CD4-positive, alpha-beta T cell treated with Interleukin-1 beta for 1 hour (primary cell): ENCODE results near the gene TM7SF2.
A peak's percentile ranks its signal among the peaks of the same experiment; 100 is the strongest.

ENCODE experiments used
- DNase-seq, 2 donors: peaks; one replicate each; pipeline ENCODE4 v3.0.0-alpha.2; 2020 to 2022

Gene TM7SF2

DNA sequence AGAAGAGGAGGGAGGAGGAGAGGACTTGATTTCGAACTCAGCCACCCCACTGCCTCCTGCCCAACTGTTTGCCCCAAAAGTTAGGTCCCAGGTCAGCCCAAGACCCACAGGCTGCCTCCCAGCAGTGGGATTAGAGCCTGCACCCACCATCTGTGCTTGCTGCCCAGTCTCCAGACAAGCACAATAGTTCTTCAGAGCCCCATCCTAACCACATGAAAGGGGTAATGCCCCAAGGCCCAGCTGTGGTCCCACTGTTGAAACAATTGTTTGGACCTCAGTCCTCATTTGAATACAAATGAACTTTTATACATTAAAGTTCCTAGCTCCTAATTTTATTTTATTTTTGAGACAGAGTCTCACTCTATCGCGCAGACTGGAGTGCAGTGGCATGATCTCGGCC is 21.0 kb upstream of the TM7SF2 start:
- no peak for DNase-seq

GRCh38 chr11:65095427-65095826 is 16.2 kb upstream of the TM7SF2 start:
- no peak for DNase-seq

GRCh38 chr11:65095974-65096806 is 15.5 kb upstream of the TM7SF2 start, which contains the start of gene VPS51:
TSS of gene VPS51 (plus strand) at chr11:65096214. CDS start at chr11:65096251, 37 bp downstream.
- DNase-seq = peak; percentile 88 to 89

GRCh38 chr11:65096926-65097325 is 14.7 kb upstream of the TM7SF2 start:
- DNase-seq = no peak

- DNase-seq = no peak
These were observed 10.9 kb upstream of the TM7SF2 start for GRCh38 chr11:65100674-65101350.

GRCh38 chr11:65102142-65103095 is 9.3 kb upstream of the TM7SF2 start:
- no peak for DNase-seq

DNA sequence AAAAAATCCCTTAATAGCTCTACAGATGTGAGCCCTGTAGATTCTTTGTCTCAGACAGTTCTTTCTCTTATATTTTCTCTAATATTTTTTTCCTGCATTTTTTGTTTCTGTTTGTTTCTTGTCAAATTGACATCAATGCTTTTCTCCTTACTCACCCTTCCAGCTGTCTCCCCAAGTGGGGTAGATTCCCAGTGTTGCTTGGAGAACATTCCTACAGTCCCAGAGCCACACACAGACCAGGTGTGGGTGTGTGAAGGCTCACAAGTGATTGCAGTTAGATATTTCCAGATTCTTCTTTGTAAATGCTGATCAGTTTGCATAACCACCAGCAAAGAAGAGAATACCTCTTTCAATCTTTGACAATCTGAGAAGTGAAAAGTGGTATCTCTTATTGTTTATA is 8.2 kb upstream of the TM7SF2 start:
- no peak for DNase-seq

DNA sequence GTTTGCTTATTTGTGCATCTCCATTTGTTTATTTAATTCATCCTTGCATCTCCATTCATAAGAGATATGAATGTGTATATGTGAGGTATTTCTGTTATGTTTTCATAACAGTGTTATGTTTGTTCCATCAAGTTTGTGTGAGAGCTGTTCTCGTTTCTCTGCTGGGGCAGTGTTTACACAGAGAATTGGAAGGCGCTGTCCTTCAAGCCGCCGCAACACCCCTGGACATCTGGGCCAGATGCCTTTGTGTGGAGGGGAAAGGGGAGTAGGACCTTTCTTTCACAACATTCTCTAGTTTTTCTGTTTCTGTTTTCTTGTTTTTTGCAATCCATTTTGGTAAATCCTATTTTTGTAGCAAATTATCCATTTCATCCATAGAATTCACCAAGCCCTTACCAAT is 7.0 kb upstream of the TM7SF2 start:
- no peak for DNase-seq

GRCh38 chr11:65107078-65107477 is 4.6 kb upstream of the TM7SF2 start:
- no peak for DNase-seq

DNA sequence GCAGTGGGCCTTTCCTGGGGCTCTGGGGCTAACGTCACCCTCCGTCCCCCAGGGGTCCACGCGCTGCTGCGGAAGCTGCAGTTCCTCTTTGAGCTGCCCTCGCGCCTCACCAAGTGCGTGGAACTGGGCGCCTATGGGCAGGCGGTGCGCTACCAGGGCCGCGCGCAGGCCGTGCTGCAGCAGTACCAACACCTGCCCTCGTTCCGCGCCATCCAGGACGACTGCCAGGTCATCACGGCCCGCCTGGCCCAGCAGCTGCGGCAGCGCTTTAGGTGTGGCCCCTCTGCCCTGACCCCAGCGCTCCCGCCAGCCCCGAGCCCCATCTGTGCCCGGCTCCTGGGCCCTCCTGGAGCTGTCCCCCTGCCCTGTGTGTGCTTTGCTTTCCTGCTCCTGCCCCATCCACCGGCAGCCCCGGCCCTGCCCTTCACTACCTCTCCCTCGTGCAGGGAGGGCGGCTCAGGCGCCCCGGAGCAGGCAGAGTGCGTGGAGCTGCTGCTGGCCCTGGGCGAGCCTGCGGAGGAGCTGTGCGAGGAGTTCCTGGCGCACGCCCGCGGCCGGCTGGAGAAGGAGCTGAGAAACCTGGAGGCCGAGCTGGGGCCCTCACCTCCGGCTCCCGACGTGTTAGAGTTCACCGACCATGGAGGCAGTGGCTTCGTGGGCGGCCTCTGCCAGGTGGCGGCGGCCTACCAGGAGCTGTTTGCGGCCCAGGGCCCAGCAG is 3.8 kb upstream of the TM7SF2 start:
- no peak for DNase-seq

- DNase-seq = no peak
These were observed 3.1 kb upstream of the TM7SF2 start for GRCh38 chr11:65108469-65109123.

DNA sequence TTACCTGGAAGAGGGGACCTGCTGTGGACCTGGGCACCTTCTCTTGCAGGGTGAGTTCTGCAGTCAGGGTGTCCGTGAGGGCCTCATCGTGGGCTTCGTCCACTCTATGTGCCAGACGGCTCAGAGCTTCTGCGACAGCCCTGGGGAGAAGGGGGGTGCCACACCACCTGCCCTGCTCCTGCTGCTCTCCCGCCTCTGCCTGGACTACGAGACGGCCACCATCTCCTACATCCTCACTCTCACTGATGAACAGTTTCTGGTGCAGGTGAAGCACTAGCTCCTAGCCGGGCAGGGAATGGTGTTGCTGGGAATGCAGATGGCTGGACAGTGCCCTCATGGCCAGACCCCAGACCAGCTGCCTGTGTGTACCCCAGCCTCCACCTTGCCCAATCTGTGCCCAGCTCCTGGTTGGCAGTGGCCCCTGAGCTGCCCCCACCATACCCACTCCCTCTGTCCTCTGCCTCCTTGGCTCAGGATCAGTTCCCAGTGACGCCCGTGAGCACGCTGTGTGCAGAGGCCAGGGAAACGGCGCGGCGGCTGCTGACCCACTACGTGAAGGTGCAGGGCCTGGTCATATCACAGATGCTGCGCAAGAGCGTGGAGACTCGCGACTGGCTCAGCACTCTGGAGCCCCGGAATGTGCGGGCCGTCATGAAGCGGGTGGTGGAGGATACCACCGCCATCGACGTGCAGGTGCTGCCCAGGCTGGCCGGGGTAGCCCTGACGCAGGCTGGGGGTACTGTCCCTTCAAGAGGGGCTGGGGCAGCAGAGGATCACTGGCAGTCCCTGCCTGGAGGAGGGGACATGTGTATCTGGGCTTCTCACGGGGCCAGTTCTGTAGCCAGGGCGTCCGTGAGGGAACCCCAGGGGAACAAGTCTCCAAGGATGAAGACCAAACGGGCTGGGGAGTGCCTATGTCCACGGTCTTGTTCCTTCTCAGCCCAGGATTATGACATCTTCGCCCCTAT is 2.2 kb upstream of the TM7SF2 start:
- DNase-seq = no peak

DNA sequence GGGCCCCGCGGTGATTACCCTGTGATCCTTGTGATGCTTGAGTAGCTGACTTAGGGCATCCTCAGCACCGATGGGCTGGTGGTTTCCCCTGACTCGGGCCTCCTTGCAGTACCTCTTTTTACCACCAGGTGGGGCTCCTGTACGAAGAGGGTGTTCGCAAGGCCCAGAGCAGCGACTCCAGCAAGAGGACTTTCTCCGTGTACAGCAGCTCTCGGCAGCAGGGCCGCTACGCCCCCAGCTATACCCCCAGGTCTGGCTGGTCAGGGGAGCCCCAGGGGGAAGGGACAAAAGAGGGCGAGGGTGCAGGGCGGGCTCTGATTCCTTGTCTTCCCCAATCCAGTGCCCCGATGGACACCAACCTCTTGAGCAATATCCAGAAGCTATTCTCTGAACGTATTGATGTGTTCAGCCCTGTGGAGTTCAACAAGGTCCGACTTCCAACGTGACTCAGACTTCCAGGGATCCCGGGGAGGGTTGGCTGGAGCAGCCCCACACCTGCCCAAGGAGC is 1.3 kb upstream of the TM7SF2 start:
- peak; percentile 91 to 96 for DNase-seq

GRCh38 chr11:65111159-65111743 is 421 bp upstream of the TM7SF2 start:
- DNase-seq = no peak

DNA sequence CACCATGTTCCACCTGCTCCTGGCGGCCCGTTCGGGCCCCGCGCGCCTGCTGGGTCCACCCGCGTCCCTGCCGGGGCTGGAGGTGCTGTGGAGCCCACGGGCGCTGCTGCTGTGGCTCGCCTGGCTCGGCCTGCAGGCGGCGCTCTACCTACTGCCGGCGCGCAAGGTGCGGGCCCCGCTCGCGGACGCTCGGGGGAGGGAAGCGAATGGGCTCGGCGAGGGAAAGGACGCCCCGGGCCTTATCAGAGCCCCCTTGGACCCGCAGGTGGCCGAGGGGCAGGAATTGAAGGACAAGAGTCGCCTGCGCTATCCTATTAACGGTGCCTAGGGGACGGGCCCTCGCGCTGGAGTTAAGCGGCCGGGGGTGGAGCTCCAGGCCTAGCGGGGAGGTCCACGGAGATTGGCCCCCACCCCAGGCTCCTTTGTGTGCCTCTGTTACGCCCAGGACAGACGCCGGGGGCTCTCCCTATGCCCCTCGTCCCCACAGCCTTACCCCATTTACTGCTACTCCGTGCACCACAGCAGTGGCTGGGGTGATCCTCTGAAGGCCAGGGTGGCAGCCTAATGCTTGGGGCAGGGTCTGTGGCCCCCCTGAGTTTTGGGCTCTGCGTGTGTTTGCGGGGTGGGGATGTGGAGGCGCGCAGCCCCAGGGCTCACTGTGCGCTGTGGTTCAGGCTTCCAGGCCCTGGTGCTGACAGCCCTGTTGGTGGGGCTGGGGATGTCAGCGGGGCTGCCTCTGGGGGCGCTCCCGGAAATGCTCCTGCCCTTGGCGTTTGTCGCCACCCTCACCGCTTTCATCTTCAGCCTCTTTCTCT is 1.1 kb downstream of the TM7SF2 start:
- DNase-seq = peak; percentile 80 to 81

DNA sequence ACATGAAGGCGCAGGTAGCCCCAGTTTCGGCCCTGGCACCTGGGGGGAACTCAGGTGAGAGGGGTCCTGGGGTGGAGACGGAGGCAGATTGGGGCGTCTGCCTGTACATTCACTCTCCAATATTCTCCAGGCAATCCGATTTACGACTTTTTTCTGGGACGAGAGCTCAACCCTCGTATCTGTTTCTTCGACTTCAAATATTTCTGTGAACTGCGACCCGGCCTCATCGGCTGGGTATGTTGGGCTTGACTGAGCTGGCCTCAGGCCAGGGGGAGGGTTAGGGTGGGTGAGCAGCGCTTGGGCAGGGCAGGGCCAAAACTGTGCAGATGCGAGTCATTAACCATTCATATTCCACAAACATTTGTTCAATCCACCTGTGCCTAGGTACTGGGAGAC is 1.7 kb downstream of the TM7SF2 start:
- no peak for DNase-seq

DNA sequence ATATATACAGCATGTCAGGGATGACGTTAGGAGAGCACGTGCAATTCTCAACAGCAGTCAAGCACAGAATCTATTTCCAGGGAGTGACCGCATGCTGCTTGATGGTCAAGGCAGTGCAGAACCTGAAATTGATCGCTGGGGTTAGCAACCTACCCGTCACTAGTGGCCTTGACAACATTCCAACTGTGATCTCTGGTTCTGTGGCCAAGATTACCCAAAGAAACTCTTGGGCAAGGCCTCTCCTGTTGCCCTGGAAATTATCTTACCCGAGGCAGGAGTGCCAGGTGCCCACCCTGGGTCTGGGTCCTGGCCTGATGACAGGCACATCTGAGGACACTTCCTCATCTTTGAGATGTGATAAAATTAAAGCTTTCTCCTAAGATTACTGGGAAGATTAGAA is 2.2 kb downstream of the TM7SF2 start:
- no peak for DNase-seq

- DNase-seq = no peak
These were observed 3.0 kb downstream of the TM7SF2 start for GRCh38 chr11:65114538-65115171.
